T1000 (cell line): ENCODE measurements around the gene NAA25.

Experiments
- DNase-seq: peaks from one replicate; lab custom pipeline; 2025; ENCODE audit warnings: mixed read lengths; lab: John Stamatoyannopoulos, UW

Gene NAA25

DNA sequence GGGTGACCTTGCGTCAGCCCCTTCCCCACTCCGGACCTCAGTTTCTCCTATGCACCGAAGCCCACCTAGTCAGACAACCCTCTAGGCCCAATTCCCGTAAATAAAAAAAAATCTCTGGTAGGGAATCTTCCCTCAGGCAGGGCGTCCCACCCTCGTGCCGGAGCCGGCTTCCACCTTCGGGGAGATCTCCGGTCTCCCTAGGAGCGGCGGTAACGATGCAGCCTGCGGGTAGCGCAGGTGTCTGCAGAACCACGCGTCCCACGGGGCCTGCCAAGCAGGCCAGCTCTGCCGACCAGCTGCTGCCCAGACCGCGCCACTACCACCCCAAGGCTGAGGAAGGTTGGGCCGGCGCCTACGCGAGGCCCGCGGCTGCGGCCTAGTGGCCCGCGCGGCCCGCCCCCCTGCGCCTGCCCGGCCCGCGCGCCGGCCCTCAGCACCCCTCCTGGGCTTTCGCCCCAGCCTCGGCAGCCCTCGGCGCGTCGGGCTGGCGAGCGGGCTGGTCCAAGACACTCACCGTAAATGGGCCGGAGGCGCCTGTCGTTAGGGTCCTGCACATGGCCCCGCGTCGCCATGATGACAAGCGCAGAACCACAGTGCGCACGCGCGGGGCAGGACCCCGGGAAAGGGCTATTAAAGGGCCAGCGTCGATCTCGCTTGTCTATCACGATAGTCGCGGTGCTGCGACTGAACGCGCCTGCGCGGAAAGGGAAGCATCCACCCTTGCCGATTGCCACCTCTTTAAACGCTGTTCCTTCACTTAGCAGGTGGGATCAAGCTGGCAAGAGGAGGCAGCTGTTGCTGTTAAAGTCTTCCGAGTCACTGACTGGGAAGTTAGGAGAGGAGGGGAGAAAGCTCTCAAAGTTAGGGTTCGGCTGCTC is at the start of gene NAA25:
NAA25 (minus strand) TSS at position 582 of the 878 bp plus-strand sequence; CDS start at position 572, 10 bp downstream.
- peak; percentile 75 for DNase-seq

DNA sequence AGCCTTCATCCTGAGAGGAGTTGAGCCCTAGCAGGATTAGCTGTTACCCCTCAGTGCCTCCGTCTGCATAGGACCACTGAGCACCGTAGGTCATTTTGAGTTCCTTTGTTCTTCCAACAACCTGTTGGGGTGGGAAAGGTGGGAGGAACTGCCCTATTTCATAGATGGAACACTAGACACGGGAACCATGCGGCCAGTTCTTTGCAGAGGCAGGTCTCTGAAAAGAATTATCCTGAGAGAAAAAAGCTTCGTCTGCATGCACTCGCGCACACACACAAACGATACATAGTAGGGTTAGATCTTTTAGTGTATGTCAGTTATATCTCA is 45.3 kb upstream of the NAA25 start:
- no peak for DNase-seq

DNA sequence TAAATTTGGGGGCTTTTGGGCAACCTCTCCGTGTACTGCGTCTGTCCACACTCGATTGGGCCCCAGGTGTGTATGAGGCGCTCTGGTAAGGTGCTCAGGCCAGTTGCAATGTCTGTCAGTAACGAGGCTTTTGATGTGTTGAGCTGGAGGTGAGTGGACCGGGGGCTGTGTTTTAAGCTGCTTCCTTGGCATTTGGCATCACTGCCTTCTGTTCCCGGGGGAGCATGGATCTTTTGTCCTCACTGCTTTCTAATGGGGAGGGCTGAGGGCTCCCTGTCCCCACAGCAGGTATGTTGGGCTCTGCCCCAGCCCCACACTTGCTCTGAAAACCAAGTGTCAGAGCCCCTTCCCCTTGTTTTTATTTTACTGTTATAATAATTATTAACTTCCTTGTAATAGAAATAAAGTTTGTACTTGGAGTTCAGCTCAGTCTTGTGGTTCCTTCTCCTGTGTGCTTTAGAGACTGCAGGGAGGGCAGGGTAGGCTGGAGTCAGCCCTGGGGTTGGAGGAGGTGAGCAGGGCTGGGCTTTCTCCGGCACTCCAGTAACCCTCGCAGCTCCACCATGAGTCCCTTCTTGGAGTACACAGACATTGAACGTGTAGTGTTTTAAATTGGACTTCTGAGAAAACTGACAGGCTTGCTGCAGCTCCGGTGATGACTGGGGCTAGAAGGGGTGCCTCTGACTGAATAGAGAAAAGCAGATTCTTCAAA is 44.8 kb upstream of the NAA25 start:
- no peak for DNase-seq

DNA sequence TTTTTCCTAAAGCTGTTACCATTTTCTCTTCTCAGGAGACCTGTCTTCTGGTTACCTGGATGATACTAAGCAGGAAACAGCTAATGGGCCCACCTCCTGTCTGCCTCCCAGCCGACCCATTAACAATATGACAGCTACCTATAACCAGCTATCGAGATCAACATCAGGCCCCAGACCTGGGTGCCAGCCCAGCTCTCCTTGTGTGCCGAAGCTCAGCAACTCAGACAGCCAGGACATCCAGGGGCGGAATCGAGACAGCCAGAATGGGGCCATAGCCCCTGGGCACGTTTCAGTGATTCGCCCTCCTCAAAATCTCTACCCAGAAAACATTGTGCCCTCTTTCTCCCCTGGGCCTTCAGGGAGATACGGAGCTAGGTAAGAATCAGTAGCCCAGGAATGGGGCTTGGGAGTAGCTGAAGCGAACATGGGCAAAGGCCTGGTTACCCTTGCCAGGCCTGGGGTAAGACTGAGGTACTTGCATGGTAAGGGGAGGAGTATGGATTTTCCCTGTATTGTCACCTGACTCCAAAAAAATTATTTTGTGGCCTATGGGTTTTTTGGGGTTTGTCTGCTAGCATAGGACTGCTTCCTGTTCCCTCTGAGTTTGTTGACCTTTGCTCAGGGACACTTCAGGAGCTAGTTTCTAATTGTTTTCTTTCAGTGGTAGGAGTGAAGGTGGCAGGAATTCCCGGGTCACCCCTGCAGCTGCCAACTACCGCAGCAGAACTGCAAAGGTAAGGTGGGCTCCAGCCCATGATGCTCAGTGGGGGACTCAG is 43.4 kb upstream of the NAA25 start:
- DNase-seq, result no peak

DNA sequence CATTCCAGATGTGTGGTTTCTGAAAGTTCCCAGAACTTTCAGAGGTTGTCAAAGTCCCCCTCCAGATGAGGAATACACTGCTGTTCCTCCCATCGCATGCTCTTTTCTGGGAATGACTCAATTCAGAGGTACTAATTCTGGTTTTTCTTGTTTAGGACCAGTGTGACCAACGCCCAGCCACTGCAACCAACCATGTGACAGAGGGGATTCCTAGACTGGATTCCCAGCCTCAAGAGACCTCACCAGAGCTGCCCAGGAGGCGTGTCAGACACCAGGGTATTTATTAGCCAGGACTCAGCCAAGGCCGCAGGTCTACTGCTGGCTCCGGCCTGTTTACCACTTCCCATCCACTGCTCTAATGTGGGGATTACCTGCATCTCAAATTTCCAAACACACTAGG is 41.0 kb upstream of the NAA25 start:
- no peak for DNase-seq

DNA sequence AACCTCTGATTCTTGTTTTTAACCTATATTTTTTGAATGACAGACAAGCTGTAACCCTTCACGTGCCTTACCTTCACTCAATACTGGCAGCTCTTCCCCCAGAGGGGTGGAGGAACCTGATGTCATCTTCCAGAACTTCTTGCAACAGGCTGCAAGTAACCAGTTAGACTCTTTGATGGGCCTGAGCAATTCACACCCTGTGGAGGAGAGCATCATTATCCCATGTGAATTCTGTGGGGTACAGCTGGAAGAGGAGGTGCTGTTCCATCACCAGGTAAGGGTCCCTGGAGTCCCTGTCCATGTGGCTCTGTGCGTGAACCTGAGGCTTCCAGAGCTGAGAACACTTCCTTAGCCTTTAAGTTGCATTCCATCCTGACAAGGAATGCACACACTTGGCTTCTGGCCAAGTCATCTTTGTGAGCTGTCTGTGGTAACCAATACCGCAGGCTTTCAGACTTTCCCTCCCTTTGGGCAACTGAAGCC is 39.5 kb upstream of the NAA25 start:
- no peak for DNase-seq

DNA sequence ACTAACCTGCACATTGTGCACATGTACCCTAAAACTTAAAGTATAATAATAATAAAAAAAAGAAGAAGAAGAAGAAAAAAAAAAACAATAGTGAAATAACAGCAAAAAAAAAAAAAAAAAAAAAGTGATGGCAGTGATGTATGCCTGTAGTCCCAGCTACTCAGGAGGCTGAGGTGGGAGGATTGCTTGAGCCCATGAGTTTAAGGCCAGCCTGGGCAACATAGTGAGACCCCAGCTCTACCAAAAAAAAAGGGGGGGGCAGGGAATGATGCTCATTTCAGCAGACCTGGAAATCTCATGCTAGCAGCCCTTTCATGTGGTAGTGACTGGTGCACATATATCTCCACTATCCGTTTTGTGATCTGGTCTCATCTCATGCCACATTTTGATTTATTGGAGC is 37.5 kb upstream of the NAA25 start:
- DNase-seq, result no peak

DNA sequence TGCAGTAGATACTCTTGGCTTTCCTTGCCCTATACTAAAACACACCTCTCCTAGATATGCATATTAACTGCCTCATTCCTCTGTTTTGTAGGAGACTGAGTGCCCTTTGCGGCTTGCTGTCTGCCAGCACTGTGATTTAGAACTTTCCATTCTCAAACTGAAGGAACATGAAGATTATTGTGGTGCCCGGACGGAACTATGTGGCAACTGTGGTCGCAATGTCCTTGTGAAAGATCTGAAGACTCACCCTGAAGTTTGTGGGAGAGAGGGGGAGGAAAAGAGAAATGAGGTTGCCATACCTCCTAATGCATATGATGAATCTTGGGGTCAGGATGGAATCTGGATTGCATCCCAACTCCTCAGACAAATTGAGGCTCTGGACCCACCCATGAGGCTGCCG is 32.1 kb upstream of the NAA25 start:
- no peak for DNase-seq

DNA sequence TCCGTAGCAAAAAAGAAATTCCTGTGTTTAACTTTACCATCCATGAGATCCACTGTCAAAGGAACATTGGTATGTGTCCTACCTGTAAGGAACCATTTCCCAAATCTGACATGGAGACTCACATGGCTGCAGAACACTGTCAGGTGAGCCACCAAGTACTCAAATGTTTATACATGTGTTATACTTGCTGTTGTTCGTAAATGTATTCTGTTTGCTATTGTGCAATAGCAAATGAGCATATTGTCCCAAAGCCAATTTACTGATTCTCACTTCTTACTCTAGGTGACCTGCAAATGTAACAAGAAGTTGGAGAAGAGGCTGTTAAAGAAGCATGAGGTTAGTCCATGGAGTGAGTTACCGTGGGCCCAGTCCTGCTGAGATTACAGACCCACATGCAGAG is 26.1 kb upstream of the NAA25 start:
- DNase-seq, result no peak

DNA sequence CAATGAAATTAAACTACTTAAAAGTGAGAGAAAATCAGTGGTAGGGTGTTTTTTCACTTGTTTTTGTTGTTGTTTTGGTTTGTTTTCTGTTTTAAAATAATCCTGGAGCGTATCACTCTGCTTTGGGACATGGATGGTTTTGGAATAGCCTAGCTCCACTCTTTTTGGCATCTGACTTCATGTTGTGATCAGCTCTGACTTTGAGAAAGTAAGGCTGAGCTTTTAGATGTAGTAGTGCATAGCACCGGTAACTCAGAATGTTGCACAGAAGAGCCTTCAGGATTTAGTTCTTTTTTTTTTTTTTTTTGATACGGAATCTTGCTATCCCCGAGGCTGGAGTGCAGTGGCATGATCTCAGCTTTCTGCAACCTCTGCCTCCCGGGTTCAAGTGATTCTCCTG is 24.8 kb upstream of the NAA25 start:
- no peak for DNase-seq

DNA sequence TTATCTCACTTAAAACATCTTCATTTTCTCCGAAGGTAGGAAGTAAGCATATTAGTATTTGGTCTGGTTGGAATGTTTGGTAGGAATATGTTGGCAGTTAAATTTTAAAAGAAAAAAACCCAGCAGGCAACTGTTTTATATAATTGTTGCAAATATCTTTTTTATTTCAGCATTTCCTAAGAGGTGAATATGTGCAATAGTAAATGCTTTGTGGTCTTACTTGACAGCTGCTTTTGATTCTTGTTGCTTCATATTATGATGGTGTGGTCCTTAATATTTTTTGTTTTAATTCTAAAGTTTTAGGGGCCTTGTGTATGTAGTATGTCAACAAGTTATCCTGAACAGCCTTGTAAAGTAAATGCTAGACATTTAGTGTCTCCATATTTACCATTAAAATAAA is 23.1 kb upstream of the NAA25 start:
- no peak for DNase-seq

DNA sequence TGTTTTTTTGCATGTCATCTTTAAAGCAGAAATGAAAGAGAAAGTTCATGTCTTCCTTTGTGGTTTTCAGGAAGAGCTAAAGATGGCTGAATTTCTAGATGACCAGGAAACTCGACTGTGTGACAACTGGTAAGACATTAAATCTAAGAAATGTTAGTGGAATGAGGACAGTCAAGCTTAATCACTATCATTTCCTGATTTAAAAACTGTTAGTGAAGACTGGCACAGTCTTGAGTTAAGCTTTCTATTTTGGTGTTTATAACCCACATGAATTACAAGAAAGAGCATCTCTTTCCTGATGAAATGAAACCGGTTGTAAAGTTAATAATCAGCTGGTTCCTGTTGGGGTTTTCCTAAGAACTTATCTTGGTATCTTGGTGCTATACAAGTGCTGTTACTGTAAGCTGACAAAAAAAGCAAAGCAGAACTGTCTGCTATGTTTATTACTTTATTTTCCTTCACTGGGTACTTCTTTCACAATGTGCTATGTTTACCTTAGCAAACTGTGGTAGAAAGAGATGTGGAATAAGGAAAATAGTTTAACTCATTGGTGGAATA is 21.9 kb upstream of the NAA25 start:
- DNase-seq, result no peak

DNA sequence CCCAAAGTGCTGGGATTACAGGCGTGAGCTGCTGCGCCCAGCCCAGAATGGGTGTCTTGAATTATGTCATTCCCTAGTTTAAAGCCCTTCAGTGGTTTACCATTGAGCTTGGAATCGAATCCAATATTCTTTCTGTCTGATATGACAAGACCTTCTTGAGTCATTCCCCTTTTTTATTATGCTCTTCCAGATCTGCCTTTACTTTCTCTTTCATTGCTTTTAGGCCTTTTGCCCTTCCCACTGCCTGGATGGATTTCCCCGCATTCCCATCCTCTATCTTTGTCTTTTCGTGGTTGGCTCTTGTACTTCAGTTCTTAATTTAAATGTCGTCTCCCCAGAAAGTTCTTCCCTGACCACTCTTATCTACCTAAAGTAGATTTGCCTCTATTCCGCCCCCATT is 18.3 kb upstream of the NAA25 start:
- DNase-seq, result no peak

DNA sequence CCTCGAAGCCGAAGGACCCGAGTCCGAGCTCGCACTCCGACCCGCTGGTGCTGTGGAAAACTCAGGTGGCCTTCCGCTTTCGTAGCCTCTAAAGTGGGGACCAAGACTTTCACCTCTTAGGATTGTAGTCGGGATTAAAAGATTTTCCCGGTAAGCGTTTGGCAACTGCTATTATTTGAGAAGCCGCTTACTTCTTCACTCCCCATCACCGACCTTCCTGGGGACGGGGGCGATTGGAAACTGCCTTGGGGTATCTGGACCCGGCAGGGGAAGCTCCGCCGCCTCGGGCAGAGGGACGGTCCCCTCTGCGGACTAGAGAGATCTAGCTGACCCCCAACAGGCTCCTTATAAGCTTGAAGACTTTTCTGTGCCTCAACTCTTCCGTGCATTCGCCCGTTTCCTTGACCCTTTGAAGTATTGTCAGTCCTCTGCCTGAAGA is 17.4 kb upstream of the NAA25 start:
- DNase-seq, result no peak

DNA sequence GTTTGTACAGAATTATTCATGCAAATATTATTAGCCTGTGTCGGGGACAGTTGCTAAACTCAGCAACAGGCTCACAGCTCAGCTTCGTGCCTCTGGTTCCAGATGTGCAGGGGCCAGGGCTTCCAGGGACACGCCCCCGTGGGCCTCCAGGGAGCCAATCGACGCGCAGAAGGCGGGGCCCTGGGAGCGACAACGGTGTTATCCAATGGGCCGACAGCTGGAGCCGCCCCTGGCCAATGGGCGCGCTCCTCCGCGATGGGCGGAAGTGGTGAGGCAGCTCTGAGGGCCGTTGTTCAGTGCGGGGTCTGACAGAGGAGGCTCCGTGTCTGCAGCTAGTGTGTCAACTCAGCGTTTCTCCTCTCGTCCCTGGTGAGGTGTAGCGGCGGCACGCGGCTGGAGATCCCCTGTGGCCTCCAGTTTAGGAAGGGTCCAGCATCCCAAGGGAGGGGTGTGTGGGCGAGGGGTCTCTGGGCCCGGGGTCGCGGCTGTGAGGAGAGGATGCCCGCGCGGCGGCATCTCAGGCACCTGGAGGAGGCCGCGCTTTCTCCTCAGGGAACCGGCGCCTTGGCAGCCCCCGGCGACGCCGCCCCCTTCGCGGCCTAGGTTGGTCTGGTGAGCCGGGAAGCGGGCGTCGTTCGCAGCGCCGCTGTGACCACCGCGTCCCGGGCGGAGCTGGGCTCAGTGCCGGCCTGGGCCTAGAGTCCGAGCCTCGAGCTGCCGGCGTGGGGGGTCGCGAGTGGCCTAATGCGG is 16.8 kb upstream of the NAA25 start, which contains the start of gene TRAFD1:
TRAFD1 (plus strand) TSS at position 311 of the 750 bp plus-strand sequence. CDS start 4,963 bp downstream, outside the sequence.
- peak; percentile 96 for DNase-seq

DNA sequence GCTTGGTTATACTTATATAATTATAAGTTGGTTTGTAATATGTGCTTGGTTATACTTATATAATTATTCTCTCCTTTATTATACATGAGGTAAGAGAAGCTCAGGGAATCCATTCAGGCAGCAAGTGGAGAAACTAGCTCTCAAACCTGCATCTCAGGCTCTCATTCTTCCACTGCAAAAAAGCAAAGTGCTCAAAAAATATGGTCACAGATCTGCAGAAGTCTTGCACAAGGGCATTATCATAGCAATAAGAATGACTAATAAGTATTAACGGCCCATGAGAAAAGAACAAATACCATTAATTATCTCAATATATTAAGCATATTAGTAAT is 16.3 kb upstream of the NAA25 start:
- no peak for DNase-seq

DNA sequence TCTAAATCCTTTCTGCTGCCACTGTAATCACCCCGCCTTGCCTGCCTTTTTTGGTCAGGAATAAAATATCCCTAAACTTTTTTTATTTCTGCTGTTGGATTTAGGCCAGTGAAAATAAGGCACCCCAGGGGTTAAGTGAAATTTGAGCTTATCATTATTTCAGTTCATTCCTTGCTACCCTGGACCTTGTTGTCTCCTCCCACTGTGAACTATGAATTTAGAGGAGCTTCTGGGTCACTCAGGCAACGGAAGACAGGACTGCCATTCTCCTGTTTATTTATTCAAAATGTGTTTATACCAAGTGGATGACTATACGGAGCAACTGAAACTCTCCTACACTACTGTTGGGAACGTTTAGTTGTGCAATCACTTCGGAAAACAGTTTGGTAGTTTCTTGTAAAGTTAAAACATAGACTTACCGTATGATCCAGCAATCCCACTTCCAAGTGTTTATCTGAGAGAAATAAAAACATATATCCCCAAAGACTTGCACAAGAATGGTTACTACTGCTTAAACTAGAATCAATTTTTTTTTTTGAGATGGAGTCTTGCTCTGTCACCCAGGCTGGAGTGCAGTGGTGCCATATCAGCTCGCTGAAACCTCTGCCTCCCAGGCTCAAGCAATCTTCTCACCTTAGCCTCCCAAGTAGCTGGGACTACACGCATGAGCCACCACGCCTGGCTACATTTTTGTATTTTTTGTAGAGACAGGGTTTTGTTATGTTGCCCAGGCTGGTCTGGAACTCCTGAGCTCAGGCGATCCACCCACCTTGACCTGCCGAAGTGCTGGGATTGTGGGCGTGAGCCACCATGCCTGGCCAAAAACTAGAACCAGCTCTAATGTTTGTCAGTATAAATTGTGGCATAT is 14.5 kb upstream of the NAA25 start:
- peak; percentile 23 for DNase-seq

DNA sequence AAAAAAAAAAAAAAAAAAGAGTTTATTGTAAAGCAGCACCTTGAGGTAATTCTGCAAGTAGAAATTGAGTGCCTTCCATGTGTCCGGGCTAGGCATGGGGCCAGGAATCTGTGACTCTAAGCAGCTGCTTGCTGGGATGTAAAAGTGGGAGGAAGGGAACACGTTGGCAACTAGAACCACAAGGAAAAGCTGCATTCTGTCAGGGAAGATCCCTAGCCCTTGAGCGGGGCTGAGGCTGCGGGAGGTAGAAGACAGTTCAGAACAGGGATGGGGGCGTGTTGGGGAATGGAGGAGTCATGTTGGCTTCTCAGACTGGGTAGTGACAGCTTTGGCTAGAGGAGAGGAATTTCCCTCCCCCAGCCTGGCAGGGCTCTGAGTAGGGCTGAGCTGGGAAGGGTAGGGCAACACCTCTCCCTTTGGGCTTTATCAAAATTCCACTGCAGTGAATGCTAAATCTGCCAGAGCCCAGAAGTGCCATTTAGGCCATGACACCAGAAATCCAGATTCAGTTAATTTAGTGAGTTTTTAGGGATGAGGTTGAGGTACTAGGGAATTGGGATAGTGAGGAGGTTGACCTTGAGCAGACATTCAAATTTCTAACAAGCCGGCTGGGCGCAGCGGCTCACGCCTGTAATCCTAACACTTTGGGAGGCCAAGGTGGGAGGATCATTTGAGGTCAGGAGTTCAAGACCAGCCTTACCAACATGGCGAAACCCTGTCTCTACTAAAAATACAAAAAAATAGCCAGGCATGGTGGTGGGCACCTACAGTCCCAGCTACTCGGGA is 13.4 kb upstream of the NAA25 start:
- peak; percentile 55 for DNase-seq

DNA sequence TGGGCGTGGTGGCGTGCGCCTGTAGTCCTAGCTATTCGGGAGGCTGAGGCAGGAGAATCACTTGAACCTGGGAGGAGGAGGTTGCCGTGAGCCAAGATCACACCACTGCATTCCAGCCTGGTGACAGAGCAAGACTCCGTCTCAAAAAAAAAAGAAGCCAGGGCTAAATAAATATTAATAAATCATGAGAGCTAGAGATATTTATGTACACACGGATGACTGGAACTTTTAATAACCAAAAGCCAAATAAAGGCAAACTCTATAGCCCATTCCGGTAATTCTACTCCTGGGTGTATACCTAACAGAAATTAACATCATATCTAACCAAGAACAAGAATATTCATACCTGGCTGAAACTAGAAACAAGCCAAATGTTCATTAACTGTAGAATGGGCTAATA is 9.1 kb upstream of the NAA25 start:
- no peak for DNase-seq
